GM12878 (cell line): ENCODE results near the gene LARGE1. TPM values are rescaled to one million over a fixed set of nuclear protein-coding genes. Genes with fewer than 3 reads are reported as not detected.

Source experiments
- ATAC-seq: fragments of 200-7000 bp; cut with Tn5 transposase; 3 replicates; pipeline ENCODE4 v1.9.1; 2020; ENCODE audit warnings: mild to moderate bottlenecking, moderate library complexity
- BruUV-seq: library from RNA; stranded (reverse); fragments of 400-500 nt; replicated peaks from 2 replicates; lab custom pipeline; 2021; lab: Mats Ljungman, UMichigan
- CTCF ChIA-PET: fragments of 300-600 bp; sonication (Branson Sonifier 250); formaldehyde crosslinking; extraction: SDS; loops from one replicate; lab custom pipeline; 2021; ENCODE audit warnings: inconsistent platforms; lab: Yijun Ruan, JAX
- POLR2A ChIA-PET: fragments of 350-600 bp; formaldehyde crosslinking; extraction: SDS; loops from one replicate; lab custom pipeline; 2021; ENCODE audit warnings: inconsistent platforms; lab: Charles Lee
- RAD21 ChIA-PET: fragments of 300-600 bp; sonication (Branson Sonifier 250); formaldehyde crosslinking; loops from one replicate; lab custom pipeline; 2023; ENCODE audit warnings: antibody characterized with exemption; ENCODE audit not compliant: unreplicated experiment; lab: Charles Lee
- SMC1A ChIA-PET: fragments of 300-600 bp; sonication (Branson Sonifier 250); formaldehyde crosslinking; loops from one replicate; lab custom pipeline; 2023; ENCODE audit not compliant: unreplicated experiment, uncharacterized antibody; lab: Charles Lee
- DNase-seq: peaks from one replicate; pipeline ENCODE4 v3.0.0-alpha.2; 2011; ENCODE audit warnings: low read depth, low spot score
- FAIRE-seq: peaks from 3 replicates; lab custom pipeline; 2011; peaks lifted over from hg19 to GRCh38; lab: Jason Lieb, UNC
- H2AFZ ChIP-seq: 2 replicates; pipeline ENCODE4 v1.6.0; 2011; ENCODE audit warnings: low read depth, low read length, control low read depth; ENCODE audit not compliant: control insufficient read depth
- H3K27ac ChIP-seq: 2 replicates; pipeline ENCODE4 v1.5.1; 2011; ENCODE audit warnings: control low read depth; ENCODE audit not compliant: control insufficient read depth, insufficient read depth
- H3K27me3 ChIP-seq, 2 experiments: replicated peaks in 1 of 2; 2 replicates each; pipeline versions ENCODE4 v1.6.0 to v1.6.1; 2011; ENCODE audit warnings: low read length in 1 of 2; ENCODE audit not compliant: control insufficient read depth in 2 of 2, insufficient read depth in 2 of 2
- H3K36me3 ChIP-seq, 2 experiments: 2 replicates each; pipeline ENCODE4 v1.5.1; 2011; ENCODE audit warnings: low read length in 1 of 2; ENCODE audit not compliant: control insufficient read depth in 2 of 2, insufficient read depth in 2 of 2
- H3K4me1 ChIP-seq: 2 replicates; pipeline ENCODE4 v1.6.1; 2011; ENCODE audit warnings: mild to moderate bottlenecking, low read length, moderate library complexity, mixed read lengths; ENCODE audit not compliant: control insufficient read depth, insufficient read depth
- H3K4me2 ChIP-seq: 2 replicates; pipeline ENCODE4 v1.6.0; 2011; ENCODE audit warnings: control low read depth; ENCODE audit not compliant: control insufficient read depth, insufficient read depth
- H3K4me3 ChIP-seq: fragments of 200-600 bp; sonication (generic); 2 replicates; pipeline ENCODE4 v1.5.1; 2016
- H3K79me2 ChIP-seq: 2 replicates; pipeline ENCODE4 v1.6.0; 2011; ENCODE audit warnings: low read length; ENCODE audit not compliant: control insufficient read depth, insufficient read depth
- H3K9ac ChIP-seq: 2 replicates; pipeline ENCODE4 v1.8.0; 2011; ENCODE audit warnings: low read length, control low read depth, mixed read lengths; ENCODE audit not compliant: control insufficient read depth, insufficient read depth
- H3K9me3 ChIP-seq: replicated peaks from 3 replicates; pipeline ENCODE4 v1.5.1; 2011; ENCODE audit warnings: mild to moderate bottlenecking, low read length; ENCODE audit not compliant: control insufficient read depth, insufficient read depth
- H4K20me1 ChIP-seq: 2 replicates; pipeline ENCODE4 v1.6.0; 2011; ENCODE audit not compliant: control insufficient read depth, insufficient read depth
- CBFB ChIP-seq: IDR thresholded peaks from 2 replicates; pipeline ENCODE4 v1.6.1; 2016; ENCODE audit warnings: antibody characterized with exemption, low read depth
- E2F4 ChIP-seq: IDR thresholded peaks from 2 replicates; pipeline ENCODE4 v1.6.1; 2012; ENCODE audit warnings: low read depth, low read length, improper control_type of control experiment
- ETV6 ChIP-seq, 2 experiments: fragments of 450-650 bp in 1 of 2; IDR thresholded peaks in 1 of 2; conservative IDR thresholded peaks in 1 of 2; 2 replicates each; pipeline ENCODE4 v1.6.1; 2014; ENCODE audit warnings: antibody characterized with exemption in 1 of 2, borderline replicate concordance in 1 of 2, low read depth in 1 of 2, mild to moderate bottlenecking in 1 of 2, moderate library complexity in 1 of 2
- KLF5 ChIP-seq: fragments of 450-650 bp; IDR thresholded peaks from 2 replicates; pipeline ENCODE4 v1.6.1; 2014; ENCODE audit warnings: mild to moderate bottlenecking; ENCODE audit not compliant: partially characterized antibody
- MXI1 ChIP-seq: fragments of 150-350 bp; IDR thresholded peaks from 2 replicates; pipeline ENCODE4 v1.6.1; 2011; ENCODE audit warnings: low read depth, mild to moderate bottlenecking, inconsistent platforms, low read length, improper control_type of control experiment
- NR2C1 ChIP-seq: fragments of 450-650 bp; IDR thresholded peaks from 2 replicates; pipeline ENCODE4 v1.6.1; 2017; ENCODE audit warnings: antibody characterized with exemption, mild to moderate bottlenecking, moderate library complexity
- PAX8 ChIP-seq: fragments of 450-650 bp; IDR thresholded peaks from 2 replicates; pipeline ENCODE4 v1.6.1; 2017; ENCODE audit warnings: mild to moderate bottlenecking, moderate library complexity
- POLR2AphosphoS5 ChIP-seq: IDR thresholded peaks from 2 replicates; pipeline ENCODE4 v1.6.1; 2011; ENCODE audit warnings: mild to moderate bottlenecking, low read length, inconsistent platforms
- PRDM15 ChIP-seq: fragments of 450-650 bp; formaldehyde crosslinking; IDR thresholded peaks from 2 replicates; pipeline ENCODE4 v1.4.0; 2020; ENCODE audit warnings: mild to moderate bottlenecking, moderate library complexity
- RB1 ChIP-seq: fragments of 450-650 bp; formaldehyde crosslinking; IDR thresholded peaks from 2 replicates; pipeline ENCODE4 v1.6.1; 2017; ENCODE audit warnings: mild to moderate bottlenecking, borderline replicate concordance
- SMAD1 ChIP-seq: fragments of 450-650 bp; IDR thresholded peaks from 2 replicates; pipeline ENCODE4 v1.6.1; 2018; ENCODE audit warnings: mild to moderate bottlenecking, low read depth; ENCODE audit not compliant: partially characterized antibody
- SMC3 ChIP-seq: IDR thresholded peaks from 2 replicates; pipeline ENCODE4 v1.6.1; 2011; ENCODE audit warnings: low read length, improper control_type of control experiment, borderline replicate concordance
- SPI1 ChIP-seq: IDR thresholded peaks from 2 replicates; pipeline ENCODE4 v1.6.1; 2011; ENCODE audit warnings: low read depth, mild to moderate bottlenecking, low read length, moderate library complexity, borderline replicate concordance; ENCODE audit not compliant: insufficient read depth
- ZBTB40 ChIP-seq: fragments of 450-650 bp; IDR thresholded peaks from 2 replicates; pipeline ENCODE4 v1.6.1; 2016; ENCODE audit warnings: mild to moderate bottlenecking, moderate library complexity, borderline replicate concordance
- ZNF24 ChIP-seq: fragments of 450-650 bp; IDR thresholded peaks from 2 replicates; pipeline ENCODE4 v1.6.1; 2017; ENCODE audit warnings: antibody characterized with exemption, mild to moderate bottlenecking
- ZNF274 ChIP-seq: IDR thresholded peaks from one replicate; pipeline ENCODE4 v1.8.0; 2011; ENCODE audit not compliant: insufficient read length, insufficient read depth
- ZZZ3 ChIP-seq: IDR thresholded peaks from 2 replicates; pipeline ENCODE4 v1.6.1; 2011; ENCODE audit warnings: low read depth; ENCODE audit not compliant: control insufficient read depth, insufficient read length
- WGBS: methylation state at CpG from one replicate; pipeline ENCODE4 v1.1.6; 2016; ENCODE audit warnings: low lambda C conversion rate; ENCODE audit not compliant: insufficient replicate concordance, insufficient coverage; ENCODE audit errors: missing lambda C conversion rate; 5-methylcytosine and 5-hydroxymethylcytosine counted together
- in situ Hi-C: fragments of 300-500 bp; cut with MboI; formaldehyde crosslinking; loops from 9 replicates; pipeline ENCODE4 v1.14.3; 2018; ENCODE audit warnings: mixed read lengths
- intact Hi-C: fragments of 100-400 bp; cut with micrococcal nuclease; formaldehyde crosslinking; loops from one replicate; pipeline ENCODE4 v1.14.2; 2022; ENCODE audit not compliant: unreplicated experiment
- polyA plus RNA-seq, 11 experiments: library from polyadenylated mRNA; depleted of rRNA in 4 of 11; unstranded in 6 of 11; stranded (reverse) in 5 of 11; fragments of >200 nt; fragmentation: Nextera tagmentation in 4 of 11; fragmentation: Illumina TruSeq in 1 of 11; extraction: Ambion mirVana in 4 of 11; extraction: Trizol in 1 of 11; gene quantifications; 1 replicate in 1 of 11; 2 replicates in 10 of 11; pipeline versions ENCODE4 v1.2.1 to v1.2.3, GENCODE V29; 2011 to 2016; ENCODE audit warnings: inconsistent platforms in 2 of 11, missing spikeins in 2 of 11, low read depth in 1 of 11
- total RNA-seq, 4 experiments: library from RNA; depleted of rRNA in 3 of 4; stranded (reverse); fragments of >200 nt in 3 of 4; fragmentation: Illumina TruSeq in 1 of 4; extraction: Trizol in 1 of 4; gene quantifications; 2 replicates each; pipeline versions ENCODE4 v1.2.1 to v1.2.3, GENCODE V29; 2013 to 2021

LARGE1 gene
- total and polyA plus RNA-seq, 10 of the 15 experiments (the other 5 are each of a cell fraction or from before 2014, with no cell fraction given): 3.2 to 41.4 (median 17.3) TPM

GRCh38 chr22:33906954-33907353 lies 13.3 kb downstream of the LARGE1 start:
- H3K27ac ChIP-seq: no peak overlapping the region
- intact Hi-C loops (no loop called here), in situ Hi-C loops (no loop called here)
- no peak overlapping the region for H3K9ac ChIP-seq
- H3K4me3 ChIP-seq: no peak overlapping the region
- DNase-seq: no peak
- no peaks in the 10 kb centered on the region for H3K4me1 ChIP-seq
- H3K9me3 ChIP-seq: no peaks in the 10 kb centered on the region; the same call in 1 of the 3 replicates
- no peak overlapping the region for H3K4me2 ChIP-seq
- H3K79me2 ChIP-seq: peaks cover 9% of the 10 kb centered on the region
- no TSS peak for BruUV-seq
- ATAC-seq: no peak
- H2AFZ ChIP-seq: no peak overlapping the region
- ChIA-PET RAD21 (no interaction called here), SMC1A (interaction anchor here (1.0 kb wide), 1 partner anchor 12 kb away, joined by 5 read pairs; no protein-coding TSS in a partner anchor), POLR2A (no interaction called here), CTCF (no interaction called here)
- peaks cover 0 to 10% of the 10 kb centered on the region in 2 experiments; a peak in 2 of 4 replicates for H3K36me3 ChIP-seq
- 73% methylated on average over 3 of the region's 3 CpGs for WGBS
- no peak for FAIRE-seq
- H3K27me3 ChIP-seq: no peaks in the 10 kb centered on the region
- no peaks in the 10 kb centered on the region for H4K20me1 ChIP-seq
- TF ChIP-seq NR2C1 (no peak), RB1 (no peak), CBFB (no peak), ETV6 (conservative IDR thresholded peaks at IDR 0.05 in 1 of 2, IDR thresholded peaks at IDR 0.05 in 1 of 2; ENCODE audit: borderline replicate concordance in 1 of 2, low read depth in 1 of 2) (no peak), POLR2AphosphoS5 (no peak), SPI1 (no peak), PRDM15 (no peak), MXI1 (no peak), ZNF24 (no peak), ZNF274 (no peak), SMAD1 (no peak), E2F4 (no peak), PAX8 (no peak), ZBTB40 (no peak), ZZZ3 (no peak), KLF5 (no peak), SMC3 (no peak)
